ENCODE measurements around the gene PCGF6. TPM values are rescaled to one million over a fixed set of nuclear protein-coding genes. Genes with fewer than 3 reads are reported as not detected.

PCGF6 gene
- total RNA-seq (10 to 100 TPM in 1 of 5 experiments, 1 to 10 TPM in 4; 4.3 to 12.0 (median 6.6) TPM), polyA plus RNA-seq (1 to 10 TPM; 6.8 to 7.9 TPM), total RNA-seq (7.4 reads per million, percentile 30 among the genes with 10 or more reads in this experiment)

GRCh38 chr10:103350517-103351260 is at the start of gene PCGF6:
Gene PCGF6, minus strand, starts transcription at chr10:103351140. Its CDS starts 74 bp downstream, at chr10:103351066.
- peak; percentile 88 for ATAC-seq
- Histone ChIP-seq H3K9me3 (ENCODE audit: control insufficient read depth in 2 of 3, low read length in 3 of 3) (no peaks in the 10 kb centered on the region), H3K27me3 (ENCODE audit: control insufficient read depth in 2 of 2, insufficient read depth in 2 of 2, low read length in 2 of 2) (no peaks in the 10 kb centered on the region), H3K36me3 (ENCODE audit: control insufficient read depth in 2 of 3, insufficient read depth in 3 of 3, low read length in 3 of 3) (peaks cover 0 to 9% (median 0%) of the 10 kb centered on the region in 3 experiments), H3K27ac (ENCODE audit: low read depth, low read length) (peak within 1 kb of the TSS; percentile 80), H3K4me1 (ENCODE audit: control insufficient read depth in 2 of 2, insufficient read depth in 2 of 2, low read length in 2 of 2) (peaks cover 6 to 11% of the 10 kb centered on the region in 2 donors), H3K4me3 (ENCODE audit: low read length) (peak within 1 kb of the TSS; percentile 79)
- Mint-ChIP-seq H3K4me3 (peak within 1 kb of the TSS; percentile 83 to 95 (median 91)), H3K27ac (peak within 1 kb of the TSS; percentile 69 to 94 (median 86)), H3K27me3 (no peaks in the 10 kb centered on the region), H3K9me3 (no peaks in the 10 kb centered on the region), H3K36me3 (peaks cover 0 to 4% (median 0%) of the 10 kb centered on the region in 5 donors), H3K4me1 (peaks cover 0 to 14% (median 9%) of the 10 kb centered on the region in 7 donors)
- ChIA-PET CTCF (interaction anchor here (0.9 kb wide), 1 partner anchor 17 kb away, joined by 3 read pairs; no protein-coding TSS in a partner anchor), POLR2A (interaction anchor here (0.6 to 2.3 kb wide), 6 partner anchors 11 to 1657 kb away, joined by 3 to 24 read pairs (median 4); partner anchors contain the start of gene TAF5)
- intact Hi-C loops (cut with micrococcal nuclease) = loop anchor here (1.0 to 5.0 kb wide), 4 partner anchors 17 to 496 kb away; partner anchors contain the start of genes ATP5MK (in 2 of the 2), PDCD11 (in 2 of the 2), TAF5 (in 2 of the 2) and BORCS7 (in 1 of the 2)
- peak; percentile 42 to 85 (median 70) for DNase-seq

- H3K27me3 Mint-ChIP-seq = no peaks in the 10 kb centered on the region
- H3K4me1 Mint-ChIP-seq = peaks cover 42 to 68% (median 62%) of the 10 kb centered on the region in 7 donors
- Histone ChIP-seq H3K27me3 (ENCODE audit: control insufficient read depth in 2 of 2, insufficient read depth in 2 of 2, low read length in 2 of 2) (no peaks in the 10 kb centered on the region), H3K4me1 (ENCODE audit: control insufficient read depth in 2 of 2, insufficient read depth in 2 of 2, low read length in 2 of 2) (peaks cover 25 to 33% of the 10 kb centered on the region in 2 donors), H3K9me3 (ENCODE audit: control insufficient read depth in 2 of 3, low read length in 3 of 3) (no peaks in the 10 kb centered on the region), H3K4me3 (ENCODE audit: low read length) (peak overlapping the region; percentile 91), H3K27ac (ENCODE audit: low read depth, low read length) (peak overlapping the region; percentile 87), H3K36me3 (ENCODE audit: control insufficient read depth in 2 of 3, insufficient read depth in 3 of 3, low read length in 3 of 3) (peaks cover 6 to 42% (median 21%) of the 10 kb centered on the region in 3 experiments)
- peaks cover 0 to 22% (median 9%) of the 10 kb centered on the region in 5 donors for H3K36me3 Mint-ChIP-seq
- intact Hi-C loops (cut with micrococcal nuclease) = loop anchor here in 1 of 2 donors (10.0 kb wide), 1 partner anchor 867 kb away; the partner anchor contains the start of gene GSTO2
- CTCF ChIA-PET = interaction anchor here (0.6 kb wide), 1 partner anchor 95 kb away, joined by 3 read pairs; no protein-coding TSS in a partner anchor
- no peak for ATAC-seq
- no peaks in the 10 kb centered on the region for H3K9me3 Mint-ChIP-seq
- DNase-seq = peak in 1 of 9 donors; percentile 2
- POLR2A ChIA-PET = interaction anchor here (0.6 to 3.5 kb wide), 3 partner anchors 10 to 479 kb away, joined by 4 to 24 read pairs (median 11); partner anchors contain the start of genes CNNM2 and TAF5
- peak overlapping the region; percentile 91 to 99 (median 99) for H3K4me3 Mint-ChIP-seq
- peak overlapping the region; percentile 89 to 97 (median 96) for H3K27ac Mint-ChIP-seq
These were observed 46.4 kb upstream of the PCGF6 start for GRCh38 chr10:103397191-103397825.

GRCh38 chr10:103396789-103397087 is 45.8 kb upstream of the PCGF6 start:
- POLR2A ChIA-PET = interaction anchor here (0.6 to 3.5 kb wide), 3 partner anchors 10 to 479 kb away, joined by 4 to 24 read pairs (median 11); partner anchors contain the start of genes CNNM2 and TAF5
- ATAC-seq (no peak), DNase-seq (no peak)
- H3K27me3 Mint-ChIP-seq = no peaks in the 10 kb centered on the region
- H3K27ac Mint-ChIP-seq = peak overlapping the region; percentile 89 to 97 (median 96)
- H3K27ac ChIP-seq (ENCODE audit: low read depth, low read length) = peak overlapping the region; percentile 87
- H3K4me3 ChIP-seq (ENCODE audit: low read length) = peak overlapping the region; percentile 91
- peaks cover 0 to 22% (median 9%) of the 10 kb centered on the region in 5 donors for H3K36me3 Mint-ChIP-seq
- H3K4me1 Mint-ChIP-seq = peaks cover 42 to 68% (median 62%) of the 10 kb centered on the region in 7 donors
- CTCF ChIA-PET = interaction anchor here (0.6 kb wide), 1 partner anchor 751 kb away, joined by 7 read pairs; no protein-coding TSS in a partner anchor
- no peaks in the 10 kb centered on the region for H3K9me3 Mint-ChIP-seq
- no peaks in the 10 kb centered on the region for H3K9me3 ChIP-seq (ENCODE audit: control insufficient read depth in 2 of 3, low read length in 3 of 3)
- peaks cover 25 to 33% of the 10 kb centered on the region in 2 donors for H3K4me1 ChIP-seq (ENCODE audit: control insufficient read depth in 2 of 2, insufficient read depth in 2 of 2, low read length in 2 of 2)
- H3K4me3 Mint-ChIP-seq = peak overlapping the region; percentile 91 to 99 (median 99)
- intact Hi-C loops (cut with micrococcal nuclease) = loop anchor here (1.0 to 10.0 kb wide), 6 partner anchors 28 to 894 kb away; partner anchors contain the start of genes CNNM2 (in 2 of the 2), PCGF6 (in 2 of the 2), ACTR1A (in 1 of the 2) and BORCS7 (in 1 of the 2)
- no peaks in the 10 kb centered on the region for H3K27me3 ChIP-seq (ENCODE audit: control insufficient read depth in 2 of 2, insufficient read depth in 2 of 2, low read length in 2 of 2)
- H3K36me3 ChIP-seq (ENCODE audit: control insufficient read depth in 2 of 3, insufficient read depth in 3 of 3, low read length in 3 of 3) = peaks cover 6 to 41% (median 17%) of the 10 kb centered on the region in 3 experiments

- intact Hi-C loops (cut with micrococcal nuclease) = loop anchor here (1.0 to 10.0 kb wide), 6 partner anchors 28 to 894 kb away; partner anchors contain the start of genes CNNM2 (in 2 of the 2), PCGF6 (in 2 of the 2), ACTR1A (in 1 of the 2) and BORCS7 (in 1 of the 2)
- peaks cover 0 to 22% (median 9%) of the 10 kb centered on the region in 5 donors for H3K36me3 Mint-ChIP-seq
- peak; percentile 100 for ATAC-seq
These were observed 45.3 kb upstream of the PCGF6 start, which contains the start of the genes ATP5MK and PDCD11 for GRCh38 chr10:103396067-103396788. Gene ATP5MK, minus strand, starts transcription at chr10:103396475. Its CDS starts 4,018 bp downstream, at chr10:103392457. Gene PDCD11, plus strand, starts transcription at chr10:103396626. Its CDS starts 1,801 bp downstream, at chr10:103398427.

GRCh38 chr10:103395754-103396066 is 44.8 kb upstream of the PCGF6 start:
- Mint-ChIP-seq H3K27me3 (no peaks in the 10 kb centered on the region), H3K4me1 (peaks cover 42 to 68% (median 62%) of the 10 kb centered on the region in 7 donors), H3K27ac (peak overlapping the region; percentile 84 to 97 (median 95)), H3K9me3 (no peaks in the 10 kb centered on the region), H3K4me3 (peak overlapping the region; percentile 91 to 99 (median 99)), H3K36me3 (peaks cover 0 to 19% (median 9%) of the 10 kb centered on the region in 5 donors)
- CTCF ChIA-PET = no interaction called here
- Histone ChIP-seq H3K27me3 (ENCODE audit: control insufficient read depth in 2 of 2, insufficient read depth in 2 of 2, low read length in 2 of 2) (no peaks in the 10 kb centered on the region), H3K27ac (ENCODE audit: low read depth, low read length) (peak overlapping the region; percentile 87), H3K9me3 (ENCODE audit: control insufficient read depth in 2 of 3, low read length in 3 of 3) (no peaks in the 10 kb centered on the region), H3K4me1 (ENCODE audit: control insufficient read depth in 2 of 2, insufficient read depth in 2 of 2, low read length in 2 of 2) (peaks cover 25 to 33% of the 10 kb centered on the region in 2 donors), H3K36me3 (ENCODE audit: control insufficient read depth in 2 of 3, insufficient read depth in 3 of 3, low read length in 3 of 3) (peaks cover 10 to 46% (median 12%) of the 10 kb centered on the region in 3 experiments), H3K4me3 (ENCODE audit: low read length) (peak overlapping the region; percentile 91)
- intact Hi-C loops (cut with micrococcal nuclease) = loop anchor here (1.0 to 10.0 kb wide), 6 partner anchors 27 to 893 kb away; partner anchors contain the start of genes CNNM2 (in 2 of the 2), PCGF6 (in 2 of the 2), ACTR1A (in 1 of the 2) and BORCS7 (in 1 of the 2)
- POLR2A ChIA-PET = interaction anchor here (0.6 to 3.5 kb wide), 6 partner anchors 8 to 801 kb away, joined by 3 to 24 read pairs (median 3); partner anchors contain the start of gene TAF5
- no peak for ATAC-seq
- DNase-seq = peak in 1 of 9 donors; percentile 26

More at GRCh38 chr10:103396067-103396788, 45.3 kb upstream of the PCGF6 start, which contains the start of the genes ATP5MK and PDCD11:
- H3K4me3 ChIP-seq (ENCODE audit: low read length) = peak within 1 kb of the TSS; percentile 91
- CTCF ChIA-PET = interaction anchor here (0.6 kb wide), 1 partner anchor 751 kb away, joined by 7 read pairs; no protein-coding TSS in a partner anchor
- no peaks in the 10 kb centered on the region for H3K9me3 ChIP-seq (ENCODE audit: control insufficient read depth in 2 of 3, low read length in 3 of 3)
- H3K4me1 ChIP-seq (ENCODE audit: control insufficient read depth in 2 of 2, insufficient read depth in 2 of 2, low read length in 2 of 2) = peaks cover 25 to 33% of the 10 kb centered on the region in 2 donors
- peak within 1 kb of the TSS; percentile 91 to 99 (median 99) for H3K4me3 Mint-ChIP-seq
- H3K36me3 ChIP-seq (ENCODE audit: control insufficient read depth in 2 of 3, insufficient read depth in 3 of 3, low read length in 3 of 3) = peaks cover 6 to 43% (median 14%) of the 10 kb centered on the region in 3 experiments
- POLR2A ChIA-PET = interaction anchor here (0.5 to 3.5 kb wide), 8 partner anchors 9 to 801 kb away, joined by 3 to 24 read pairs (median 3); partner anchors contain the start of genes CNNM2 and TAF5
- peak; percentile 75 to 93 (median 91) for DNase-seq
- peak within 1 kb of the TSS; percentile 87 for H3K27ac ChIP-seq (ENCODE audit: low read depth, low read length)
- no peaks in the 10 kb centered on the region for H3K27me3 ChIP-seq (ENCODE audit: control insufficient read depth in 2 of 2, insufficient read depth in 2 of 2, low read length in 2 of 2)
- H3K4me1 Mint-ChIP-seq = peaks cover 42 to 68% (median 62%) of the 10 kb centered on the region in 7 donors
- H3K9me3 Mint-ChIP-seq = no peaks in the 10 kb centered on the region
- H3K27ac Mint-ChIP-seq = peak within 1 kb of the TSS; percentile 89 to 97 (median 96)
- H3K27me3 Mint-ChIP-seq = no peaks in the 10 kb centered on the region

Measured in naive thymus-derived CD4-positive, alpha-beta T cell (primary cell).